SHP77 (cell line): ENCODE measurements around the gene CSRP1.

Experiments used
- DNase-seq, 2 experiments: peaks; one replicate each; lab custom pipeline; 2025; lab: John Stamatoyannopoulos, UW

The CSRP1 gene

DNA sequence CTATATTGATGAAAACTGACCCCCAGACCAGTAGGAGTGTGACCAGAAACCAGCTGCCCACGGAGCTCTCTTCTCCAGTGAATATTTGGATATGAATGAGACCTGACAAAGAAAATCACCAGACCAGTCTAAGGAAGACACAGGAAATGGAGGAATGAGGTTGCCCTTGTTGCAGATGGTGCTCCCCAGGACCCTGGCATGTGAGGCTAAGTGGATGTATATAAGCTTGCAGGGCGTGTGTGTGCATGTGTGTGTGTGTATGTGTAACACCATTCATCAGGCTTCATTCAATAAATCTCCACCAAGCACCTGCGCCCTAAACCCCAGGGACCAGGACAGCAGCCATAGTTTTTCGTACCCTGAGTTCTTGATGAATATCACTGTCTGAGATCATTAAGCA is 52.3 kb downstream of the CSRP1 start:
- DNase-seq, result no peak

DNA sequence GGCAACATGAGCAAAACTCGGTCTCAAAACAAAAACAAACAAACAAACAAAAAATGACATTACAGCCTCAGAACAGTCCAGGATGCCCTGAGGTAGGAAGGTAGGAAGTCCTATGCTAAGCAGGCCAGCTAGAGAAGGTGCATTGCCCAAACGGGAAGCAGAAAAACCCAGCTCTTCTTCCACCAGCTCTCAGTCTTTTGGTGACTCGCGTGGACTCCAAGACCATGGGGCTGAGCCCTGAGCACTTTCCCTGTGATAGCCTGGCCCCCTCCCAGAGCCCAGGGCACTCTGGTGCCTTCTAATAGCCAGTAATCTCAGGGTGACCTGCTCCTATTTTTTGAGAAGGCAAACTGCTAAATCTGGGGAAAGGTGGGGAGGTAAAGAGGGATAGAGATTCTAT is 54.1 kb downstream of the CSRP1 start:
- DNase-seq, result no peak

DNA sequence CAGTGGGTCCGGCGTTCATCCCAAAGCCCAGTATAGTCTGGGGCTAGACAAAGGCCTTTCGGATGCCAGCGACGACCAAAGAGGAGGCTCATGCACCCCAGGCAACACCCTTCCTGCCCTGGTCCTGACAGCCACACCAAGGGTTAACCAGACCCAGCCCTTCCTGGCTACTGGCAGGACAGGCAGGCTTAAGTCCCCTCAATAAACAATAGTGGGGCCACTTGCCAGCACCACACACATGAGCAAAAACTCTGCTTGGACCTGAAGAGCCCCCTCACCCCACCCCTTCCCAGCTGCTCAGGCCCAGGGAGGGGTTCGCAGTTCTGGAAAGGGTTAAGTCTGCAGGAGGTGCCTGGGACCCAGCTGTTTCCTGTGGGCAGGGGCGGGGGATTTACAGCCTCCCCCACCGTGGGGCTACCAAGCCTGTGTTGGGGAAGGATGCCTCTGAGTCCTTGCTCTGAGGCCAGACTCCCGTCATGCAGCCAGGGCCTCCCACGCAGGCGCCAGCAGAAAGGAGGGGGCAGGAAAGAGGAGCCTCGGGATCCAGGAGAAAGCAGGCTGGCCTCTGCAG is 56.1 kb downstream of the CSRP1 start:
- no peak for DNase-seq

DNA sequence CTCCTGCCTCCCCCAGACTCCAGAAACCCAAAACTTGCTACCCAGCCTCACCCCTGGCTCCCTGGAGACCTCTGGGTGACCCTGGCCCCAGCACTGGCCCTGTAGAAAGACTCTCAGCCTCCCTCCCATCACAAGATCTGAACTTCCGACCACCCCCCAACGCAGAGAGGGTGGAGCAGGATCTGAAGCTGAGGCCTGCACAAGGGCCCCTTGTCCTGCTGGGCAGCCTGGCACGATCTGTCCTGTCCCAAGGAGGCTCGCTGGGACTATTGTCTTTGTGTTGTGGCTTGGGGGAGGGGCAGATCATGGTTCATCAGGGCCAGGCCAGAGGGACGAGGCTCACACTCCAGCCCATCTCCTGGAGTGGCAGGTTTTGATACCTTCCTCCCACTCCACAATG is 57.9 kb downstream of the CSRP1 start:
- no peak for DNase-seq

DNA sequence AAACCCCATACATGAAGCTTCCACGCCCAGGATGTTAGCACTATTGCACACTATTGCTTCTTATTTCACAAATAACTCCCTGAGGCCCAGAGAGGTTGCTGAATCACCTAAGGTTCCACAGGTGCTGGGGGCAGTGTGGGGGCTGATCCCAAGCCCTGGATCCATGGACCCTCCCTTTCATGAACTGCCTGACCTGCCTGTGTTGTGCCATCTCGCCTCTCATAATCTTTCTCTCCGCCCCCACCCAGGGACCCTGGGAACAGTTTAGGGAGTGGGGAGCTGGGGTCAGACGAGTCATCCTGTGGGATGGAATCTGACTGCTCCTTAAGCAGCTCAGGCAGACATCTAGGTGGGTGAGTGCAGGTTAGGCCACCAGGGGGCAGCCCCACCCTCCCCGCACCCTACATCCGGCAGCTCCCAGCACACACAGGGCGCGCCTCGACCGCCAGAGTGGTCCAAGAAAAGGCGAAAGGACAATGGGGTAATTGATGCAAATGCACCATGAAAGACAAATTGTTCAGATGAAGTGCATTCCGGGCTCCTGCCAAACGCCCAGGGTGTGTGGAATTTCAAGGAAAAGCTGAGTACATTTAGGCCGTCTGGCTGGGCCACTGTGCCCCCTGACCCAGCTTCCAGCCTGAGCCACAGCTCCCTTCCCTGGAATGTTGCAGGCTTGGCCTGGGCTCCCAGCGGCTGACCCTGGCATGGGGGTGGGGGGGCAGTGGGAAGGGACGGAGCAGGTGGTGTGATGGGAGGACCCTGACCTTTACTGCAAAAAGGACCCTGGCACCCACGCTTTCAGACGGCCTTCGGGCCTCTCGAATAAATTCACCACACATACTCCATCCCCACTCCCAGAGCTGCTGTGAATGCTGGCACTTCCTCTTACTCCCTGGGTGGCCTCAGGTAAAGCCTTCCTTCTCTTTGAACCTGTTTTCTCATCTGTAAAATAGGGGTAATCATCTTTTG is 58.7 kb downstream of the CSRP1 start:
- DNase-seq, result peak; percentile 32 to 58

DNA sequence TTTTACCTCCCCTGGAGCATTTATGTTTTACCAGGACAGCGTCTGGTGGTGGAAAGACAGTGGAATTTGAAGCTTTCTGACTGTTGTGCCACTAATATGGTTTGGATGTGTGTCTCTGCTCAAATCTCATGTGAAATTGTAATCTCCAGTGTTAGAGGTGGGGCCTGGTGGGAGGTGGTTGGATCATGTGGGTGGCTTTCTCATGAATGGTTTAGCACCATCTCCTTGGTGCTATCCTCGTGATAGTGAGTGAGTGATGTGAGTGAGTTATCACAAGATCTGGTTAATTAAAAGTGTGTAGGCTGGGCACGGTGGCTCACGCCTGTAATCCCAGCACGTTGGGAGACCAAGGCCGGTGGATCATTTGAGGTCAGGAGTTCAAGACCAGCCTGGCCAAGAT is 61.6 kb downstream of the CSRP1 start:
- no peak for DNase-seq

DNA sequence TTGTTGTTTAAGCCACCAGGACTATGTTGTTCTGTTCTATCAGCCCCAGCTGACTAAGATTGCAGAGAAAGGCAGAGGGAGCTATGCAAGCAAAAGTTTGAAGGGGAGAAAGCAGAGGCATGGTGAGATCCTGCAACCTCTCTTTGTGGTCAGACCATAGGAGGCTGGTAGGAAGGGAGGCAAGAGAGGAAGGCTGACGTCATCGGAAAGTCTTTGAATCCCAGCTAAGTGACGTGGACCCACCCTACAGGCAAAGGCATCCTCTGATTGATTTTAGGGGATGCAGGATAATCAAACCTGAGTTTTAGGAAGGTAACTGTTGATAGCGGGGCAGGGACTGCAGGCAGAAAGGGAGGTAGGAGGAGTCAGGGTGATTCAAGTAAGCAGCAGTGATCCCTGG is 62.1 kb downstream of the CSRP1 start:
- DNase-seq, result no peak

DNA sequence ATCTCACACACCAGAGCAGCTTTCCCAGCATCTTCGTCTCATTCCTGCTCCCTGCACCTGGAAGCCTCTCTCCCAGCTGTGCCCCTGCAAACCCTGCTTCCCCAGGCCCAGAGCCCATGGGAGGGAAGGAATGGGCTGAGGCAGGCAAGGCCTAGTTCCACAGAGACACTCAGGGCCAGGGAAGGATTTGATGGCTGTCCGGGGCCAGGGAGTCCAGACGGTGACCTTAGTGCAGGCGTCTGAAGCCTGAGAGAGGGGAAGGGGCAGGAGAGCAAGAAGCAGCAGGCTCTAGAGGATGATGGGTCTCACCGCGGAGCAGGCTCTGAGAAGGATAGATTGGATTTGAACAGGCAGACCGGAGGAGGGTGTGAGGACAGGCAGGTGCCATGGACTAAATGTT is 63.2 kb downstream of the CSRP1 start:
- DNase-seq, result no peak

DNA sequence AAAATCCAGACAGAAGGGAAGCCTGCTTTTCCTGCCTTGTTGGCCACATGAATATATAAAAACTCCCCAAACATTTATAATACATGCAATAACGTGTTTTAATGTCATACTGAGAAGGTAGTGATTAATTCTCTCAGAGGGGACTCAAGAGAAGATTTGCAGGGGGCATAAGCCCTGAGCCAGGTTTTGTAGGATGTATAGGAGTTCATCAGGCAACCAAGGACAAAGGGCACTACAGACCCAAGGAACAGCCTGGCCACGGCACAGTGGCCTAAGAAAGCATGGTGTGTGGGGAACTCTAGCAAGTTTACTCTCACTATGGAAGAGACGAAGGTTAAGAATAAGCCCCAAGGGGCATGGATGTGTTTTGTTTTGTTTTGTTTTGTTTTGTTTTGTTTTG is 70.0 kb downstream of the CSRP1 start:
- no peak for DNase-seq

DNA sequence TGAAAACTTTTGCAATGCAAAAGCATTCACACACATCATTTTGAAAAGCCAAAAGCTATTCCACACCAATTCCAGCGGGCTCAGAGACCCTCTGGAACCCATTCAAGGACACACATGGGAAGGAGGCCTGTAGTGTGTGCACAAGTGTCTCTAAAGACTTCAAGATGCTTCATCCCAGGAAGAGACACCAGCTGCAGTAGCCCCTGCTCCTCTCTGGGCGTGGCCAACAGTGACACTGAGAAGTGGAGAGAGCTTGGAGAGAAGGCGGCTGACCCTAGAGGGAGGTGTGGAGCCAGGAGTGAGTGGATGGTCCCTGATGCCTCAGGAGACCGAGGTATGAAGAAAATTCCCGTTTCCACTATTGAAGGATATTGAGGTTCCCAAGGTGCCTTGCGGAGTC is 70.5 kb downstream of the CSRP1 start:
- peak; percentile 12 to 44 for DNase-seq

DNA sequence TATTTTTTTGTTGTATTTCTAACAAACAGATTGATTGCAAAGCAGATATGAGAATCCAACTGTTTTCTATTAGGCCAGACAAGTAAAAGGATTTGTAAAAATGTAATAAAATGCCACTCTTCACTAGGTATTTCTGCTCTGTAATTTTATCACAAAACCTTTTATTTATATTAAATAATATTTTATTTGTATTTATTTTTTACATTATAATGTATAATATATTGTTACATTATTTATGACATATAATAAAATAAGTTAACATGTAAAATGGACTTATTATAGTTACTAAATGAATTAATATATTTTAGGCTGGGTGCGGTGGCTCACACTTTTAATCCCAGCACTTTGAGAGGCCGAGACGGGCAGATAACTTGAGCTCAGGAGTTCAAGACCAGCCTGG is 72.7 kb downstream of the CSRP1 start:
- DNase-seq, result no peak

DNA sequence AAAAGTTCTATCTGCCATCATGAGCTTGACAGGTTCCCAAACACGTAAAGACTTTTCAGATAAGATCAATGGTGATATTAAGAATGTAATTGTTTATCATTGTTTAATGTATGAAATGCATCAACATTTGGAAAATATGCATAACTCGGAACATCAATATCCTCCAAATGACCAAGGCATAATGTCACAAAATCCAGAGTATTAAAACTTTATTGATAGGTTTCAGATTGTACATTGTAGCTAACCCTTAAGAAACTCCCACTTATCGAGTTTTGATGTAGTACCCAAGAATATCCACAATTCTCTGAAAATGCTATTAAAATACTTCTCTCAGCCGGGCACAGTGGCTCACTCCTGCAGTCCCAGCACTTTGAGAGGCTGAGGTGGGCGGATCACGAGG is 73.3 kb downstream of the CSRP1 start:
- DNase-seq, result no peak
